GM18951 (cell line): ENCODE measurements around the gene GRK6.
A peak's percentile ranks its signal among the peaks of the same experiment; 100 is the strongest.
"Not testable (repeated sequence)": the region's sequence is repeated elsewhere in the genome, so short reads cannot be mapped to it uniquely, and the experiment has no call there.

ENCODE experiments used
- POLR2A ChIP-seq: IDR thresholded peaks from 4 replicates; pipeline ENCODE4 v1.6.1; 2011; ENCODE audit warnings: mild to moderate bottlenecking; ENCODE audit not compliant: insufficient read length, insufficient read depth; ENCODE audit errors: extremely low read depth
- in situ Hi-C: fragments of 300-500 bp; cut with MboI; formaldehyde crosslinking; loops from one replicate; pipeline ENCODE4 v1.12.0; 2022; ENCODE audit warnings: low sequenced_read_pairs, mixed read lengths, inconsistent platforms; ENCODE audit not compliant: unreplicated experiment

The GRK6 gene

GRCh38 chr5:177403792-177404640 is 22.5 kb upstream of the GRK6 start:
- in situ Hi-C loops: no loop called here
- TF ChIP-seq POLR2A: peak; percentile 33

- TF ChIP-seq POLR2A: no peak
- in situ Hi-C loops: loop anchor here (5.0 kb wide), 1 partner anchor 48 kb away; no protein-coding TSS in a partner anchor
Observed at GRCh38 chr5:177404641-177405179, 21.8 kb upstream of the GRK6 start.

- in situ Hi-C loops: loop anchor here (5.0 kb wide), 1 partner anchor 47 kb away; no protein-coding TSS in a partner anchor
- TF ChIP-seq POLR2A: no peak
Observed at GRCh38 chr5:177405312-177405711, 21.2 kb upstream of the GRK6 start.

GRCh38 chr5:177405805-177406204 is 20.7 kb upstream of the GRK6 start:
- in situ Hi-C loops: loop anchor here (5.0 kb wide), 1 partner anchor 46 kb away; no protein-coding TSS in a partner anchor

GRCh38 chr5:177409043-177409801 is 17.3 kb upstream of the GRK6 start, which contains the start of gene F12:
TSS of gene F12 (minus strand) at chr5:177409564. CDS start at chr5:177409527, 37 bp downstream.
- no peak for TF ChIP-seq POLR2A
- in situ Hi-C loops: loop anchor here (5.0 kb wide), 1 partner anchor 43 kb away; no protein-coding TSS in a partner anchor

More at GRCh38 chr5:177405805-177406204, 20.7 kb upstream of the GRK6 start:
- no peak for TF ChIP-seq POLR2A

- no peak for TF ChIP-seq POLR2A
- in situ Hi-C loops: no loop called here
Observed at GRCh38 chr5:177410575-177410974, 15.9 kb upstream of the GRK6 start.

- in situ Hi-C loops: no loop called here
- peak; percentile 34 for TF ChIP-seq POLR2A
Observed at GRCh38 chr5:177412603-177413233, 13.8 kb upstream of the GRK6 start.

- TF ChIP-seq POLR2A: no peak
- in situ Hi-C loops: no loop called here
Observed at GRCh38 chr5:177414481-177414880, 12.0 kb upstream of the GRK6 start.

GRCh38 chr5:177417081-177417480 is 9.4 kb upstream of the GRK6 start:
- in situ Hi-C loops: not testable (repeated sequence)

GRCh38 chr5:177419046-177419445 is 7.4 kb upstream of the GRK6 start:
- no peak for TF ChIP-seq POLR2A
- in situ Hi-C loops: no loop called here

- in situ Hi-C loops: not testable (repeated sequence)
Observed at GRCh38 chr5:177420472-177420871, 6.0 kb upstream of the GRK6 start.

- in situ Hi-C loops: no loop called here
- TF ChIP-seq POLR2A: no peak
Observed at GRCh38 chr5:177421062-177421798, 5.2 kb upstream of the GRK6 start.
